GM19468 (cell line): ENCODE measurements around the gene PPP3CA.
A peak's percentile ranks its signal among the peaks of the same experiment; 100 is the strongest.

Experiments
- ATAC-seq: cut with Tn5 transposase; IDR thresholded peaks from one replicate; pipeline ENCODE4 v1.9.1; 2021; ENCODE audit warnings: mild to moderate bottlenecking, moderate library complexity, moderate number of reproducible peaks; ENCODE audit not compliant: unreplicated experiment; ENCODE audit errors: extremely low read depth

PPP3CA gene

DNA sequence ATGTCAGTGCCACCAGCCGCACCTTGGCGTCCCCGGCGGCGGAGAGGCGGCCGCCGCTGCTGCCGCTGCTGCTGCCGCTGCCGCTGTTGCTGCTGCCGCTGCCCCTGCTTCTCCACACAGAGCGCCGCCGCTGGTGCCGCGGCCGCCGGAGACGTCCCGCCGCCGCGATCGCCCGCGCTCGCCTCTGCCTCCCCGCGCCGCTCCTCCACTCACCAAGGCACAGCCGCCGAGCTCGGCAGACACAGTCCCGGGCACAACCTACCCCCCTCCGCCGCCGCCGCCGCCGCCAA is at the start of gene PPP3CA:
Gene PPP3CA, minus strand, starts transcription at position 260 of the 290 bp plus-strand sequence.
- ATAC-seq = peak; percentile 11

DNA sequence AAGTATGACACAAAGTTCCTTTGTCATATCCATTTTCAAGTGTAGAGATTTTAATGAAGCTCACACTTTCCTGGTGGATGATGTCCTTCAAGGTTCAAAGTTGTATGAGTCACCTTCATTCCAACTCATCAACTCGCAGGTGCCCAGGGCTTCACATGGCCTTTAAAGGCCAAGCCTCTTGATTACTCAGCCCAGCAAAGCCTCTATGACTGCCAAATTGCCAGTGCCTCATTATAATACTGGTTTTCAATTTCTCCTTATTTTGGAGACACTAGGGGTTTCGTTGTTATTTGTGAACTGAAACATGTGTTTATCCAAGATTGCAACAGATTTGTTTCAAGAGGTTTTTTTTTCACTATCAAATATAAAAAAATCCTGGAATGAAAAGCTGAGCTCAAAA is 45.9 kb upstream of the PPP3CA start:
- ATAC-seq = no peak

GRCh38 chr4:101370663-101371210 is 23.4 kb upstream of the PPP3CA start:
- no peak for ATAC-seq

- ATAC-seq = no peak
Observed at GRCh38 chr4:101367201-101367600, 19.9 kb upstream of the PPP3CA start.

- ATAC-seq = no peak
Observed at GRCh38 chr4:101366331-101366730, 19.0 kb upstream of the PPP3CA start.

DNA sequence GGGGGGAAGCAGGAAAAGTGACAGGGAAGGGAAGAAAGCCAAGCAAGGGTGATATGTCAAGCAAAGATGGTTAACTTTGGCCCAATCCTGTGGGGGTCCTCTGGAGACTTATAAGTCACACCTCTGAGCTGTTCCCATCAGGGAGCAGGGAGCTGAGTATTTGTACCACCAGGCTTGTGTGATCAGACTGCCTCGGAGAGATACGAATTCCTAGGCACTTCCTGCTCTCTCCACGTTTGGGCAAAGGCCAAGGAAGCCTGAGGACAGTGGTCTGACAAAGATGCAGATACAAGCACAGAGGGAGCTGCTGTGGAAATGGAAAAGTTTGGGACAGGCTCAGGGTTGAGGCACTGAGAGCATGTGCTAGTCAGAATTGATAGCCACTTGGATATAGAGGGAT is 10.4 kb upstream of the PPP3CA start:
- ATAC-seq = no peak

- ATAC-seq = no peak
Observed at GRCh38 chr4:101356928-101357327, 9.6 kb upstream of the PPP3CA start.

- no peak for ATAC-seq
Observed at GRCh38 chr4:101355767-101356702, 8.7 kb upstream of the PPP3CA start.

DNA sequence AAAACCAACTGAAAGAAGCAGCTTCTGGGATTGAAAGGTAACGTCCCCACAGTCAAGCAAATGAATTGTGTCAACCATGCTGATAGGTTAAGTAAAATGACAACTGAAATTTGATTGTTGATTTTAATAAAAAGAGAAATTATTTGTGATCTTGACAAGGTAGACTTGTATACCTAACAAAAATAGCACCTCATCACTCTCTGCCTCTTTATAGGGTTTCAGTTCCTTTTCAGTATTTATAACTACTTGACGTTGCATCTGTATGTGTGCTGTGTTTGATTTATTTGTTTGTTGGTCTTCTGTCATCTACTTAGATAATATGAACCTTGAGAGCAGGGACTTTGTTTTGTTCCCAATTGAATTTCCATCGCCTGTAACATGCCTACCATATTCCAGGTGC is 7.9 kb upstream of the PPP3CA start:
- peak; percentile 96 for ATAC-seq

DNA sequence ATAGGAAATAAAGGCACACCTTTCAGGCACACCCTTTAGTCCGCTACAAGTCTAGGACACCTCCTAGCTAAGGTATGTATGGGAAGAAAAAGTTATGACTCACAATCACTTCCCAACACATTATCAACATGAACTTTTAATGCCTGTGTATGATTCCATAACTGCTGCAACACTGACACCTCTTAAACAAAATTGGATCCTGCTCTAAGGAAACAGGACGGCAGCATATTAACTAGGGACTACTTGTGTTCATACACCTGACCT is 2.4 kb upstream of the PPP3CA start:
- no peak for ATAC-seq

DNA sequence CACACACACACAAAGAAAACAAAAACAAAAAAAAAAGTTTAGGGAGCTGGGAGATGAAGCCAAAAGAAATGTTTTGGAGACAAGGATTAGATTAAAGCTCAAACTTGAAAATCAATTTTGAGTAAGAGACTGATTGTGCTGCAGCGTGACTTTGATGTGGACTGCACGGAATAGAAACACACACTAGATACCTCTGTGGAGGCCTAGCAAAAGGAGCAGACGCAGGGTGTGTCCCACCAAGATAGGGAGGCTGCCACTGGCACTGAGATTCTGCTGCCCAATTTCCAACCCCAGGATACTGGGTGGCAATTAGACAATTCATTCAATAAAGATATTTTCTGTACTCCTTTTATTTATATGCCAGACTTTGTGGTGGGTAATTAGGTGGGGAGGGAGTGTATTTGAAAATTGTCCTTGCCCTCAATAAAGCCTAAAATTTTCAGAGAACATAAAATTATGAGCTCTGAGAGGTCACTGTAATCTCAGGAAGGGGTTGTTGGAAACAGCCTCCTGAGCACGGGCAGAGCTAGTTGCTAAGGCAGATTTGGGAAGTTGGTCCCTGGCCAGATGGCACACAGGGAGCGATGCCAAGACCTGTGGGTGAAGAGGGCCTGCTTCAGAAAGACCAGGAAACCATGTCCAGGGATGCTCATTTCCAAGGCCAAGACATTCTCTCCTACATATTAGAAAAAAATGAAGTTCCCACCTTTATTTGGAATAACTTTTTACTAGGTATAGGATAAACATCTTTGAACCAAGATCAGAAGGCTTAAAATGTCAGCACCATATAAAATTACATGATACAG is 1.9 kb upstream of the PPP3CA start:
- ATAC-seq = no peak

GRCh38 chr4:101348367-101348827 is 1.1 kb upstream of the PPP3CA start:
- ATAC-seq = no peak

DNA sequence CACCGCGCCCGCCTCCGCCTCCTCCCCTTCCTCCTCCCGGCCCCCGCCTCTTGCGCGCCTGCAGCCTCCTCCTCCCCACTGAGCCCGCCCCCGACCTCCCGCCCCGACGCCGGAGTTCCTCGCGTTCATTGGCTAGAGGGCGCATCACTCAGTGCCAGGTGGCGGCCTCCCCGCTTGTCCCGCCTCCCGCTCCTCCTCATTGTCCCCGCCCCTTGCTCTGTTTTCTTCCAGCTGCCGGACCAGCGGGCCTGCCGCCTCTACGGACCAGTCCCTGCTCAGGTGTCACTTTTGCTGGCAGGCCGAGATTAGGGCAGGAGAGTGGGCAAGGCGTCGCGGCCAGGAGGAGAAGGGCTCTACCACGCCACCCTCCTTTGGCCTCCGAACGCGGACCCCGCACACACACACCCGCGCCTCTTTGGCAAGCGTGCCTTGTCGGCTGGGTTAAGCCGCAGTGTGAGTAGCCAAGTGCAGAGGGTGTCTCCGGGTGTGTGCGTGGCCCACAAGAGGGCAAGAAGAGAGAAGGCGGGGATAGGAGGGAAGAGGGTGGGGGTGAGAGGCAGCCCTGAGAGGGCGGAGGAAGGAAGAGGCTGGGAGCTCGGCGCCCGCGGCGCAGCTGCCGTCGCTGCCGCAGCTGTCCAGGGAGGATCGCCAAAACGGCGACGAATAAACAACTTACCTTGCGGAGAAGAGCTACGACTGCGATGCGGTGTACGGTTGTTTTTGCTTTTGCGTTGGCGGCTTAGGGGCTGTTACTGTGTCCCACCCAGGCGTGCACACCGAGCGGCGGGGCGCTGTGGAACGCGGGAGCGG is 436 bp upstream of the PPP3CA start:
- peak; percentile 60 for ATAC-seq

DNA sequence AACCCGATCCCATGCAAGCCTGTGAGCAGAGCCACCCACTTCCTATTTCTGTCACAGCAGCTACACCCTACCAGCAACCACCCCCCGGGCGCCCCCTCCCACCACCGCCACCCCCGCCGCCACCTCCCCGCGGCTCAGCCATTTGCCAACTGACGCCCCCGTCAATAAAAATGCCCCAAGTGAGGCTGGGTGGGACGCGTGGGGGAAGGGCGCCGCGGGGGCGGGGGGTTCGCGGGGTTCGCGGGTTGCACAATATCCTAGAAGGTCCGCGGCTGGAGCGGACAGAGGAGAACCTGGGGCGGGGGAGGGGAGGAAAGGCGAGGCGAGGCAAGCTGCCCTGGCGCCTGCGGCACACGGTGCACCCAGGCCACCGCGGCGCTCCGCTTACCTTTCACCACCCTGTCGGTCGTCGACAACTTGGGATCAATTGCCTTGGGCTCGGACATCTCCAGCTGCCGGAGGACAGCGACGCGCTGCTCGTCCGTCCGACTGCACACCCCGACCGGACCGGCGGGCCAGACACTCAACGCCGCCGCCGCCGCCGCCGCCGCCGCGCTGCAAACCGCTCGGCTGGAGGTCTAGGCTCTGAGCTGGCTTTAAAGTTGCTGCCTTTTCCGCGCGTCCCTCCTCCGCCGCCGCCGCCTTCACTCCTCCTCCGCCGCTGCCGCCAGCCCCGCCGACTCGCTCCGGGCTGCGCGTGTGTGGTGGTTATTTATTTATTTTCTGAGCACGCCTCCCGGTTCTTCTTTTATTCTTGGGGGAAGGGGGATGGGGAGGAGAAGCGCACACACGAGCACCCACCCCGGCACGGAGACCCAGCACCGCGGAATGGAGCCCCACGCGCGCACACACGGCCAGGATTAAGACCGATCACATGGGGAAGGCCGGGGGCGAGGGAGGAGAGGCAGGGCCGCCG is 717 bp downstream of the PPP3CA start:
- ATAC-seq = no peak

- ATAC-seq = no peak
Observed at GRCh38 chr4:101345596-101346350, 1.6 kb downstream of the PPP3CA start.

DNA sequence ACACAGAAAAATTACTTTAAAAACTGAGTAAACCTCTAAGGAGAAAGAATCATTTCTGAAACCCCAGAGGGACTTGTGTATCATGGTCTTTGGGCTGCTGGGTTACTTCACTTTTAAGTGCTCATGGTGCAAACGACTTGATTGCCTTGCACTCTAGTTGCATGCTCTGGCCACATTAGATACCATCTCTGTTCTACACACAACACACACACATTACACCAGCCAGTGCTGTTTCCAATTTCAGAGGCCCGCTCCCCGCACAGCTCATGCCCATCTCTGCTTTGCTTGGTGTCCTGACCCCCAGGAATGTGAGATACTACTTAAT is 2.1 kb downstream of the PPP3CA start:
- no peak for ATAC-seq

GRCh38 chr4:101339332-101339731 is 8.0 kb downstream of the PPP3CA start:
- no peak for ATAC-seq

DNA sequence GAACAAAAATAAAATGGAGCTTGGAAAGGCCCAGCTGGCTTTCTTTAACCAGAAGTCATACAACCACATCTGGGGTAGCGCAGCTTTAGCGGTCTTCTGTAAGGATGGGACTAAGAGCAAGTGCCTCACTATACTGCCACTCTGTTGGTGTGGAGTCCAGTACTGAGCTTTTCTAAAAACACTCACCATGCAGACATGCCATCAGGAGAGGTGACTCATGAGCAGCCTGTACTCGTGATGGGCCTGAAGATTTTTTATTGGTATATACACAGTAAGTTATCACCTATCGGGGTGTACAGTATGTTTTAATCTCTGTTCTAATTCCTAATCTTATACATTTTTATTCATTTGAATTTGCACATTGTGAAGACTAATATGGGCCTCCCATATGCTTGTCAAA is 9.6 kb downstream of the PPP3CA start:
- ATAC-seq = no peak
